H1 (cell line): ENCODE measurements around the gene KCNC4. TPM values are rescaled to one million over a fixed set of nuclear protein-coding genes. Genes with fewer than 3 reads are reported as not detected.

Experiments used
- CTCF ChIA-PET: fragments of 300-600 bp; sonication (Branson Sonifier 250); formaldehyde crosslinking; loops from one replicate; lab custom pipeline; 2021; ENCODE audit not compliant: partially characterized antibody; lab: Charles Lee
- POLR2A ChIA-PET: fragments of 300-600 bp; sonication (Branson Sonifier 250); formaldehyde crosslinking; loops from one replicate; lab custom pipeline; 2021; ENCODE audit warnings: inconsistent platforms; ENCODE audit not compliant: partially characterized antibody; lab: Charles Lee
- DNase-seq, 2 experiments: peaks; one replicate each; pipeline versions ENCODE4 v3.0.0 to v3.0.0-alpha.2; 2010 to 2022; ENCODE audit warnings: low spot score in 2 of 2, low read depth in 1 of 2, mixed read lengths in 1 of 2
- FAIRE-seq: peaks from 2 replicates; lab custom pipeline; 2011; peaks lifted over from hg19 to GRCh38; lab: Jason Lieb, UNC
- H2AFZ ChIP-seq: 2 replicates; pipeline ENCODE4 v1.8.1; 2012; ENCODE audit warnings: low read length, inconsistent platforms
- H2AK5ac ChIP-seq: 2 replicates; pipeline ENCODE4 v1.6.1; 2013; ENCODE audit warnings: low read depth, low read length
- H2BK120ac ChIP-seq: replicated peaks from 2 replicates; pipeline ENCODE3; 2013; ENCODE audit warnings: low read depth, low read length, inconsistent platforms
- H2BK12ac ChIP-seq: 2 replicates; pipeline ENCODE4 v1.6.1; 2013; ENCODE audit warnings: low read depth, low read length
- H2BK15ac ChIP-seq: 2 replicates; pipeline ENCODE4 v1.6.1; 2013; ENCODE audit warnings: low read length
- H2BK20ac ChIP-seq: 2 replicates; pipeline ENCODE4 v1.6.1; 2013; ENCODE audit warnings: low read length
- H2BK5ac ChIP-seq: 2 replicates; pipeline ENCODE4 v1.6.1; 2013; ENCODE audit warnings: low read depth, low read length
- H3K14ac ChIP-seq: 2 replicates; pipeline ENCODE4 v1.6.1; 2013; ENCODE audit warnings: inconsistent platforms; ENCODE audit not compliant: insufficient read length
- H3K18ac ChIP-seq: 2 replicates; pipeline ENCODE4 v1.6.1; 2013; ENCODE audit warnings: low read length; ENCODE audit errors: extremely low read depth
- H3K23ac ChIP-seq: 2 replicates; pipeline ENCODE4 v1.6.1; 2013; ENCODE audit warnings: inconsistent platforms; ENCODE audit not compliant: insufficient read length
- H3K23me2 ChIP-seq: 2 replicates; pipeline ENCODE4 v1.6.1; 2013; ENCODE audit warnings: low read depth, low read length
- H3K27ac ChIP-seq: 2 replicates; pipeline ENCODE4 v1.6.1; 2011; ENCODE audit warnings: low read depth, low read length, inconsistent platforms
- H3K27me3 ChIP-seq, 4 experiments: replicated peaks in 1 of 4; 1 replicate in 1 of 4; 2 replicates in 3 of 4; pipeline versions ENCODE4 v1.6.1 to v1.8.1; 2011 to 2013; ENCODE audit warnings: low read length in 3 of 4, mild to moderate bottlenecking in 3 of 4, inconsistent platforms in 2 of 4, mixed read lengths in 2 of 4, moderate library complexity in 1 of 4; ENCODE audit not compliant: control insufficient read depth in 3 of 4, insufficient read depth in 3 of 4; ENCODE audit errors: extremely low read depth in 1 of 4
- H3K36me3 ChIP-seq, 4 experiments: 2 replicates each; pipeline versions ENCODE4 v1.6.1 to v1.8.1; 2011 to 2013; ENCODE audit warnings: mild to moderate bottlenecking in 4 of 4, low read length in 3 of 4, moderate library complexity in 2 of 4, control low read depth in 1 of 4, inconsistent platforms in 1 of 4; ENCODE audit not compliant: insufficient read depth in 4 of 4, control insufficient read depth in 2 of 4
- H3K4ac ChIP-seq: replicated peaks from 2 replicates; pipeline ENCODE3; 2013; ENCODE audit warnings: low read length, low read depth, mixed read lengths, inconsistent platforms; ENCODE audit not compliant: insufficient read length
- H3K4me1 ChIP-seq, 4 experiments: replicated peaks in 1 of 4; 1 replicate in 1 of 4; 2 replicates in 3 of 4; pipeline versions ENCODE4 v1.6.1 to v1.8.1; 2011 to 2013; ENCODE audit warnings: low read length in 3 of 4, inconsistent platforms in 2 of 4, mixed read lengths in 1 of 4; ENCODE audit not compliant: insufficient read depth in 4 of 4, control insufficient read depth in 3 of 4
- H3K4me2 ChIP-seq, 2 experiments: 2 replicates each; pipeline versions ENCODE4 v1.6.1 to v1.8.1; 2011 to 2013; ENCODE audit warnings: low read depth in 2 of 2, low read length in 2 of 2, control low read depth in 1 of 2, inconsistent platforms in 1 of 2, mild to moderate bottlenecking in 1 of 2; ENCODE audit not compliant: insufficient read depth in 1 of 2
- H3K4me3 ChIP-seq, 4 experiments: fragments of 200-600, 300-600 bp in 1 of 4; sonication (generic), shearing (Covaris generic), sonication (Bioruptor Twin) in 1 of 4; 2 replicates each; pipeline versions ENCODE4 v1.5.1 to v1.8.1; 2011 to 2016; ENCODE audit warnings: low read length in 4 of 4, low read depth in 3 of 4, control low read depth in 2 of 4, inconsistent platforms in 2 of 4, mild to moderate bottlenecking in 2 of 4, mixed read lengths in 1 of 4, moderate library complexity in 1 of 4; ENCODE audit not compliant: insufficient read depth in 2 of 4; ENCODE audit errors: extremely low read depth in 1 of 4
- H3K56ac ChIP-seq: replicated peaks from 2 replicates; pipeline ENCODE3; 2013; ENCODE audit warnings: low read depth, mild to moderate bottlenecking, mixed read lengths, low read length, inconsistent platforms; ENCODE audit not compliant: insufficient read length
- H3K79me1 ChIP-seq: 2 replicates; pipeline ENCODE4 v1.6.1; 2013; ENCODE audit warnings: low read depth, low read length, control low read depth
- H3K79me2 ChIP-seq, 2 experiments: 2 replicates each; pipeline versions ENCODE4 v1.6.1 to v1.8.1; 2012 to 2013; ENCODE audit warnings: low read length in 2 of 2, mild to moderate bottlenecking in 2 of 2, inconsistent platforms in 1 of 2; ENCODE audit not compliant: insufficient read depth in 2 of 2, control insufficient read depth in 1 of 2
- H3K9ac ChIP-seq, 4 experiments: replicated peaks in 1 of 4; 1 replicate in 1 of 4; 2 replicates in 3 of 4; pipeline versions ENCODE4 v1.6.1 to v1.8.1; 2011 to 2013; ENCODE audit warnings: low read depth in 3 of 4, low read length in 3 of 4, control low read depth in 2 of 4, mild to moderate bottlenecking in 2 of 4, moderate library complexity in 2 of 4, inconsistent platforms in 1 of 4; ENCODE audit errors: extremely low read depth in 1 of 4
- H3K9me3 ChIP-seq, 2 experiments: 2 replicates each; pipeline versions ENCODE4 v1.6.1 to v1.8.1; 2012 to 2013; ENCODE audit warnings: mild to moderate bottlenecking in 2 of 2, moderate library complexity in 2 of 2, control low read depth in 1 of 2, inconsistent platforms in 1 of 2, low read depth in 1 of 2, low read length in 1 of 2, mixed read lengths in 1 of 2; ENCODE audit not compliant: insufficient read depth in 2 of 2
- H4K20me1 ChIP-seq, 2 experiments: replicated peaks in 1 of 2; 2 replicates each; pipeline versions ENCODE3 to v1.8.1; 2011 to 2013; ENCODE audit warnings: inconsistent platforms in 2 of 2, low read length in 2 of 2, mild to moderate bottlenecking in 1 of 2; ENCODE audit not compliant: insufficient read depth in 2 of 2, control insufficient read depth in 1 of 2
- H4K5ac ChIP-seq: 2 replicates; pipeline ENCODE4 v1.6.1; 2013; ENCODE audit warnings: low read length, low read depth, mixed read lengths, inconsistent platforms; ENCODE audit not compliant: insufficient read length
- H4K8ac ChIP-seq: 2 replicates; pipeline ENCODE4 v1.8.0; 2013; ENCODE audit warnings: mild to moderate bottlenecking, moderate library complexity, low read length, inconsistent platforms; ENCODE audit not compliant: insufficient read depth; ENCODE audit errors: extremely low read depth
- H4K91ac ChIP-seq: replicated peaks from 2 replicates; pipeline ENCODE3; 2013; ENCODE audit warnings: low read length, mixed read lengths, inconsistent platforms; ENCODE audit not compliant: insufficient read length
- CBX5 ChIP-seq: fragments of 300-800, 300-1000 bp; sonication (generic); IDR thresholded peaks from 2 replicates; pipeline ENCODE4 v1.7.1; 2016; ENCODE audit warnings: antibody characterized with exemption, low read length, low read depth
- CHD2 ChIP-seq: IDR thresholded peaks from 2 replicates; pipeline ENCODE4 v1.6.1; 2012; ENCODE audit warnings: low read length, improper control_type of control experiment
- CREB1 ChIP-seq: IDR thresholded peaks from 2 replicates; pipeline ENCODE4 v1.6.1; 2012; ENCODE audit warnings: inconsistent platforms
- CTBP2 ChIP-seq: IDR thresholded peaks from 2 replicates; pipeline ENCODE4 v1.7.0; 2011; ENCODE audit warnings: borderline replicate concordance, mild to moderate bottlenecking, moderate library complexity, mixed read lengths, low read length; ENCODE audit not compliant: insufficient read depth, insufficient read length
- EP300 ChIP-seq, 2 experiments: IDR thresholded peaks; 1 replicate in 1 of 2; 2 replicates in 1 of 2; pipeline ENCODE4 v1.6.1; 2011 to 2012; ENCODE audit warnings: low read depth in 2 of 2, low read length in 2 of 2, mild to moderate bottlenecking in 2 of 2, borderline replicate concordance in 1 of 2, inconsistent platforms in 1 of 2, moderate library complexity in 1 of 2
- GTF2F1 ChIP-seq: IDR thresholded peaks from 2 replicates; pipeline ENCODE4 v1.6.1; 2012; ENCODE audit warnings: low read depth, low read length, improper control_type of control experiment, borderline replicate concordance
- KDM1A ChIP-seq: fragments of 200-600, 300-600 bp; sonication (generic); IDR thresholded peaks from 2 replicates; pipeline ENCODE4 v1.7.1; 2016; ENCODE audit warnings: mild to moderate bottlenecking, low read length, borderline replicate concordance
- SAP30 ChIP-seq: fragments of 300-600 bp; sonication (generic); IDR thresholded peaks from 2 replicates; pipeline ENCODE4 v1.7.1; 2012; ENCODE audit warnings: low read length, moderate library complexity, mild to moderate bottlenecking, inconsistent platforms; ENCODE audit not compliant: insufficient read depth, insufficient replicate concordance
- SIRT6 ChIP-seq: IDR thresholded peaks from one replicate; pipeline ENCODE4 v1.7.1; 2012; ENCODE audit warnings: low read length, inconsistent platforms
- TEAD4 ChIP-seq: IDR thresholded peaks from 2 replicates; pipeline ENCODE4 v1.6.1; 2012; ENCODE audit warnings: low read depth, low read length, inconsistent platforms, mixed read lengths
- WGBS, 2 experiments: shearing (Covaris generic) in 1 of 2; methylation state at CpG; one replicate each; pipeline versions ENCODE4 v1.1.6 to v1.1.7; 2013 to 2015; ENCODE audit warnings: low lambda C conversion rate in 2 of 2, mixed read lengths in 2 of 2, inconsistent platforms in 1 of 2, low coverage in 1 of 2, missing lambda C conversion rate in 1 of 2; ENCODE audit not compliant: insufficient replicate concordance in 2 of 2, insufficient coverage in 1 of 2, insufficient read length in 1 of 2; ENCODE audit errors: extremely low coverage in 1 of 2, missing lambda C conversion rate in 1 of 2; 5-methylcytosine and 5-hydroxymethylcytosine counted together
- polyA plus RNA-seq, 7 experiments: library from polyadenylated mRNA; depleted of rRNA in 3 of 7; stranded (reverse) in 5 of 7; unstranded in 2 of 7; fragments of >200 nt in 5 of 7; fragments of 200-250 nt in 2 of 7; gene quantifications; 1 replicate in 5 of 7; 2 replicates in 1 of 7; 4 replicates in 1 of 7; pipeline versions ENCODE4 v1.2.1 to v1.2.3, GENCODE V29; 2011 to 2013; ENCODE audit warnings: missing spikeins in 2 of 7, mixed read lengths in 2 of 7
- total RNA-seq: library from RNA; stranded (reverse); fragmentation: NEBNext Ultra II Directional; extraction: Animal tissue kit (Norgen Biotek cat#: 25700); gene quantifications from 2 replicates; pipeline ENCODE4 v1.2.1, GENCODE V29; 2021
- TF ChIP-seq, protein P1 (sequence below), 3 experiments: IDR thresholded peaks; 1 replicate in 2 of 3; 2 replicates in 1 of 3; pipeline versions ENCODE4 v1.5.1 to v1.6.1; 2011; ENCODE audit warnings: low read length in 3 of 3, mild to moderate bottlenecking in 3 of 3, inconsistent platforms in 2 of 3, low read depth in 1 of 3, moderate library complexity in 1 of 3; ENCODE audit not compliant: insufficient read depth in 1 of 3; ENCODE audit errors: control extremely low read depth in 1 of 3

Gene KCNC4
- total and polyA plus RNA-seq, 2 of the 8 experiments (the other 6 are each of a cell fraction or from before 2014, with no cell fraction given): 8.1 to 11.2 TPM

GRCh38 chr1:110221119-110221518 is 11.0 kb downstream of the KCNC4 start:
- Histone ChIP-seq H3K4ac (no peak overlapping the region), H2AFZ (no peak overlapping the region), H3K4me2 (no peak overlapping the region), H2BK15ac (no peak overlapping the region), H2BK5ac (no peak overlapping the region), H3K27ac (no peak overlapping the region), H3K9ac (no peak overlapping the region), H3K23ac (no peak overlapping the region), H3K4me3 (no peak overlapping the region), H3K79me2 (no peaks in the 10 kb centered on the region), H3K27me3 (no peaks in the 10 kb centered on the region), H4K20me1 (peaks cover 0 to 18% of the 10 kb centered on the region in 2 experiments), H3K18ac (no peak overlapping the region), H3K79me1 (no peaks in the 10 kb centered on the region; the same call in none of the 2 replicates), H3K36me3 (no peaks in the 10 kb centered on the region), H4K5ac (no peak overlapping the region), H3K23me2 (no peaks in the 10 kb centered on the region), H4K91ac (no peak overlapping the region), H3K56ac (no peak overlapping the region), H3K9me3 (no peaks in the 10 kb centered on the region), H3K14ac (no peak overlapping the region), H3K4me1 (no peaks in the 10 kb centered on the region; a peak in 1 of 7 replicates), H2AK5ac (no peak overlapping the region), H2BK12ac (no peak overlapping the region), H2BK20ac (no peak overlapping the region), H4K8ac (no peak overlapping the region), H2BK120ac (no peak overlapping the region)
- 82% methylated on average over 4 of the region's 4 CpGs; no CpG with 5 or more reads in 1 of the 2 experiments for WGBS, 2 experiments
- POLR2A ChIA-PET: no interaction called here
- FAIRE-seq (no peak), DNase-seq (no peak)
- CTCF ChIA-PET: interaction anchor here (2.0 kb wide), 1 partner anchor 92 kb away, joined by 9 read pairs; no protein-coding TSS in a partner anchor
- TF ChIP-seq CREB1: no peak
- TF ChIP-seq TEAD4: no peak
- no peak for TF ChIP-seq CBX5
- TF ChIP-seq EP300 (IDR thresholded peaks at IDR 0.05; ENCODE audit: borderline replicate concordance in 1 of 2, low read depth in 2 of 2, low read length in 2 of 2): no peak
- TF ChIP-seq CTBP2: no peak
- no peak for TF ChIP-seq GTF2F1
- no peak for TF ChIP-seq SIRT6
- TF ChIP-seq KDM1A: no peak
- TF ChIP-seq, protein P1, sequence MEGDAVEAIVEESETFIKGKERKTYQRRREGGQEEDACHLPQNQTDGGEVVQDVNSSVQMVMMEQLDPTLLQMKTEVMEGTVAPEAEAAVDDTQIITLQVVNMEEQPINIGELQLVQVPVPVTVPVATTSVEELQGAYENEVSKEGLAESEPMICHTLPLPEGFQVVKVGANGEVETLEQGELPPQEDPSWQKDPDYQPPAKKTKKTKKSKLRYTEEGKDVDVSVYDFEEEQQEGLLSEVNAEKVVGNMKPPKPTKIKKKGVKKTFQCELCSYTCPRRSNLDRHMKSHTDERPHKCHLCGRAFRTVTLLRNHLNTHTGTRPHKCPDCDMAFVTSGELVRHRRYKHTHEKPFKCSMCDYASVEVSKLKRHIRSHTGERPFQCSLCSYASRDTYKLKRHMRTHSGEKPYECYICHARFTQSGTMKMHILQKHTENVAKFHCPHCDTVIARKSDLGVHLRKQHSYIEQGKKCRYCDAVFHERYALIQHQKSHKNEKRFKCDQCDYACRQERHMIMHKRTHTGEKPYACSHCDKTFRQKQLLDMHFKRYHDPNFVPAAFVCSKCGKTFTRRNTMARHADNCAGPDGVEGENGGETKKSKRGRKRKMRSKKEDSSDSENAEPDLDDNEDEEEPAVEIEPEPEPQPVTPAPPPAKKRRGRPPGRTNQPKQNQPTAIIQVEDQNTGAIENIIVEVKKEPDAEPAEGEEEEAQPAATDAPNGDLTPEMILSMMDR (IDR thresholded peaks at IDR 0.05; ENCODE audit: control extremely low read depth in 1 of 3, insufficient read depth in 1 of 3, low read depth in 1 of 3, low read length in 3 of 3): no peak
- TF ChIP-seq CHD2: no peak
- no peak for TF ChIP-seq SAP30
